Kidney epithelial cell (primary cell): Measurements from ENCODE around the gene PYROXD2. TPM values are rescaled to one million over a fixed set of nuclear protein-coding genes. Genes with fewer than 3 reads are reported as not detected.

Experiments
- DNase-seq: peaks from one replicate; pipeline ENCODE4 v3.0.0-alpha.2; 2010; ENCODE audit warnings: low read depth
- H3K27me3 ChIP-seq: 2 replicates; pipeline ENCODE4 v1.6.0; 2011; ENCODE audit warnings: low read length; ENCODE audit not compliant: control insufficient read depth, insufficient read depth
- H3K36me3 ChIP-seq: 2 replicates; pipeline ENCODE4 v1.5.1; 2011; ENCODE audit warnings: low read length; ENCODE audit not compliant: control insufficient read depth, insufficient read depth
- H3K4me3 ChIP-seq: 2 replicates; pipeline ENCODE4 v1.5.1; 2011; ENCODE audit warnings: low read depth, mild to moderate bottlenecking, control low read depth, low read length
- total RNA-seq: library from RNA; depleted of rRNA; stranded (reverse); fragments of >200 nt; gene quantifications from 2 replicates; pipeline ENCODE4 v1.2.3, GENCODE V29; 2015
- TF ChIP-seq, protein P1 (sequence below): IDR thresholded peaks from 2 replicates; pipeline ENCODE4 v1.5.1; 2011; ENCODE audit warnings: mild to moderate bottlenecking, moderate library complexity, low read length, control low read depth, inconsistent platforms; ENCODE audit not compliant: insufficient read depth, poor library complexity, severe bottlenecking

Gene PYROXD2
- total RNA-seq, 1 donor from 2014 or later: 5.8 TPM

DNA sequence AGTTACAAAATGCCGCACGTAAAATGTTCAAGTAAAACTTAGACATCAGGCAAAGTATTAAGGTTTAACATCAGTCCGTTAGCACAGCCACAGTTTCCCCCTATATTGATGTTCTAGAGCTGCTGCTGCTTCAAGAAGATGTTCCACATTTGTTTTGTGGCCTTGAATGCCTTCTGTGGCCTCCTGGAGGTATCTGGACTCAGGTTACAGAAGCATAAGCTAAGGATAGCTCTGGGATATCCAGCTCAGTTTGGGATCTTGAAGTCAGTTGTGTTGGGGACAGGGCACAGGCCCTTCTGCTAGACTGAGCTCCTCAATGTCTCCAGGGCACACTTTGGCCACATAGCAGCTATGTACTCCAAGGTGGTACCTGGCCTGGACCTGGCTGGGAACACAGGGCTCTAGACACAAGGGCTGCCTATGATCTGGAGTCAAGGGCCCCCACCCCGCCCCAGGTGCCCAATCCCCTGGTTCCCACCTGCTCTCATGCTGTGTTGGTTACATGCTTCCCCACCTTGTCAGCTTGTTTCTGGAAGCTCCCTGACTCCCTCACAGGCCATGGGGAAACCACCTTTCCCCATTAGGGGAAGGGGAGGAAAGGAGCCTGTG is 4.7 kb downstream of the PYROXD2 start:
- no peak for DNase-seq
- no peaks in the 10 kb centered on the region for H3K27me3 ChIP-seq
- TF ChIP-seq, protein P1, sequence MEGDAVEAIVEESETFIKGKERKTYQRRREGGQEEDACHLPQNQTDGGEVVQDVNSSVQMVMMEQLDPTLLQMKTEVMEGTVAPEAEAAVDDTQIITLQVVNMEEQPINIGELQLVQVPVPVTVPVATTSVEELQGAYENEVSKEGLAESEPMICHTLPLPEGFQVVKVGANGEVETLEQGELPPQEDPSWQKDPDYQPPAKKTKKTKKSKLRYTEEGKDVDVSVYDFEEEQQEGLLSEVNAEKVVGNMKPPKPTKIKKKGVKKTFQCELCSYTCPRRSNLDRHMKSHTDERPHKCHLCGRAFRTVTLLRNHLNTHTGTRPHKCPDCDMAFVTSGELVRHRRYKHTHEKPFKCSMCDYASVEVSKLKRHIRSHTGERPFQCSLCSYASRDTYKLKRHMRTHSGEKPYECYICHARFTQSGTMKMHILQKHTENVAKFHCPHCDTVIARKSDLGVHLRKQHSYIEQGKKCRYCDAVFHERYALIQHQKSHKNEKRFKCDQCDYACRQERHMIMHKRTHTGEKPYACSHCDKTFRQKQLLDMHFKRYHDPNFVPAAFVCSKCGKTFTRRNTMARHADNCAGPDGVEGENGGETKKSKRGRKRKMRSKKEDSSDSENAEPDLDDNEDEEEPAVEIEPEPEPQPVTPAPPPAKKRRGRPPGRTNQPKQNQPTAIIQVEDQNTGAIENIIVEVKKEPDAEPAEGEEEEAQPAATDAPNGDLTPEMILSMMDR: no peak
- no peak overlapping the region for H3K4me3 ChIP-seq
- H3K36me3 ChIP-seq: no peaks in the 10 kb centered on the region

DNA sequence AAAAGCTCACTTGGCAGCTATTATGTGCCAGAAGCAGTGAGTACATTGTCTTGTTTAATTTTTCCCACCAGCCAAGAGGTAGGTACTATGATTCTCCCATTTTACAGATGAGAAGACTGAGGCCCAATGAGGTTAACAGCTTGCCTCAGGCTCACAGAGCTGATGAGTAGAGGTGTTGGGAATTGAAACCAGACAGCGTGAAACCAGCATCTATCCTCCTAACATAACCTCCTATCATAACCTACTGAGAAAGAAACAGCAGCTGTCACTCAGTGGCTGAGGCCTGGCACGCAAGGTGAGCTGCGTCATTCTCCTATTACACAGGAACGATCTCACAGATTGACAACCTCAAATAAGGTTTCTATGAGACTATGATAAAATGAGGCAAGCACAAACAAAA is 6.2 kb downstream of the PYROXD2 start:
- no peak overlapping the region for H3K4me3 ChIP-seq
- TF ChIP-seq, protein P1: no peak
- DNase-seq: no peak
- H3K27me3 ChIP-seq: no peaks in the 10 kb centered on the region
- H3K36me3 ChIP-seq: no peaks in the 10 kb centered on the region

DNA sequence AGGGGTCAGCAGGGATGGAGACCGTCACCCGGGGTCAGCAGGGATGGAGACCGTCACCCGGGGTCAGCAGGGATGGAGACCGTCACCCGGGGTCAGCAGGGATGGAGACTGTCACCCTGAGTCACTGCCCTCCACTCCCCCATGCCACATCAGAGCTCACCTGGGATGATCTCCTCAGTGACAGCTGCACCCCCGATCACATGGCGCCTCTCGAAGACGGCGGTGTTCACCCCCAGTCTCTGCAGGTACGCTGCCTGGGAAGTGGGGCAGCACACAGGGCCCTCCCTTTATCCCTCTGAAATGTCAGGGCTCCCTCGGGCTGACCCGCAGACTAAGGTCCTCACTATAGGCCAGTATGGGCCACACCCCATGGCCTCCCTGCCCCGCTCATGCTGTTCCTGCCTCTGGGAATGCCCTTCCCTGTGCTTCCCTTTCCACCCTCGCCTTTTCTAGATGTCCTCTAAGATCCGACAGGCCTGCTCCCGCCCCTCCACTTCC is 7.2 kb downstream of the PYROXD2 start:
- H3K4me3 ChIP-seq: no peak overlapping the region
- H3K36me3 ChIP-seq: no peaks in the 10 kb centered on the region
- TF ChIP-seq, protein P1: no peak
- no peak for DNase-seq
- no peaks in the 10 kb centered on the region for H3K27me3 ChIP-seq

DNA sequence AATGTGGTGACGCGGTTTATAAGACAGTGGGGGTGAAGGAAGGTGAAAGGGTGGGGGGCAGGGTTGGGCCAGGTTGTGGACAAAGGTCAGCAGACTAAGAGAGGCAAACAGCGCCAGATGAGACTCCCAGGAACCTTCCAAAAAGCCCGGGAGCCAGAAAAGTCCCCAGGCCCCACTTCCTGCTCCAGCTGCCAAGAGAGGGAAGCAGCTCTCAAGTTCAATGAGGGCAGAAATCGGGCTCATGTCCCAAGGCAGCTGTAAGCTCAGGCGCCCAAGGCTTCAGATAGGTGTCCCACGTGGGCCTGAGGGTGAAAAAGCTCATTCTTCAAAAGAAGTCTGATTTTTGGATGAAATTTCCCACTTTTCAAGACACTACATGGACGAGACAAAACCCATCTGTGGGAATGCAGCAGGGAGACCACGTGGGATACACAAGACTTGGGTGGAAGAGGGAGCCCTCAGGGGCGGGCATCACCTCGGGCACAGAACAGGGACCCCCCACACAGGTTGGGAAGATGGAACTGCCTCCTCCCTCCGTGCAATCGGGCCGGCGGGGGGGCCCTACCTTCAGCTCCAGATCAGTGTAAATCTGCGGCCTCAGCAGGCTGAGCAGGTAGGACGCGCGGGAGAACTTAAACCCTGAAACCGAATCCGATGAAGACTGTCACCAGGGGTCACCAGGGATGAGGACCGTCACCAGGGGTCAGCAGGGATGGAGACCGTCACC is 7.8 kb downstream of the PYROXD2 start:
- Histone ChIP-seq H3K4me3 (no peak overlapping the region), H3K27me3 (no peaks in the 10 kb centered on the region), H3K36me3 (no peaks in the 10 kb centered on the region)
- TF ChIP-seq, protein P1: no peak
- no peak for DNase-seq

DNA sequence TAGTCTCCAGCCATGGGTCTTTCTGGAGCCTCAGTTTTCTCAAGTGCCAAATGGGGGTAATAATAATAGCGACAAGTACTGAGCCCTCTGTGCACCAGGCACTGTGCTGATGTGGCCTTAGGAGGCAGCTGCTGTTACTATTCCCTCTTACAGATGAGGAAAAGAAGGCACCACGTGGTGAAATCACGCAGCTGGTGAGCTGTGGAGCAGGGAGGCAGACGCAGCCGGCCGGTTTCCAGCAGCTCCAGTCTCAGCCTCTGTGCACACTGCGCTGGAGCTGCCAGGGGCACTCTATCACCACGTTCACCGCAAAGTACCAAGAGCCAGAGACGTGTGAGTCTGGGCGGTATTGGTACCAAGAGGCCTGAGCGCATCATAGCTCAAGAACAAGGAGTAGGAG is 9.6 kb downstream of the PYROXD2 start:
- DNase-seq: no peak
- Histone ChIP-seq H3K4me3 (no peak overlapping the region), H3K36me3 (no peaks in the 10 kb centered on the region), H3K27me3 (no peaks in the 10 kb centered on the region)
- TF ChIP-seq, protein P1: no peak
